Myocyte (in vitro differentiated cells): ENCODE results near the gene FOXP1. TPM values are rescaled to one million over a fixed set of nuclear protein-coding genes. Genes with fewer than 3 reads are reported as not detected.

Experiments used
- DNase-seq: peaks from one replicate; pipeline ENCODE4 v3.0.0-alpha.2; 2012; ENCODE audit warnings: low read depth
- total RNA-seq: library from RNA; depleted of rRNA; stranded (reverse); fragments of >200 nt; gene quantifications from 2 replicates; pipeline ENCODE4 v1.2.3, GENCODE V29; 2014

FOXP1 gene
- total RNA-seq, 1 donor from 2014 or later, result 28.8 TPM

DNA sequence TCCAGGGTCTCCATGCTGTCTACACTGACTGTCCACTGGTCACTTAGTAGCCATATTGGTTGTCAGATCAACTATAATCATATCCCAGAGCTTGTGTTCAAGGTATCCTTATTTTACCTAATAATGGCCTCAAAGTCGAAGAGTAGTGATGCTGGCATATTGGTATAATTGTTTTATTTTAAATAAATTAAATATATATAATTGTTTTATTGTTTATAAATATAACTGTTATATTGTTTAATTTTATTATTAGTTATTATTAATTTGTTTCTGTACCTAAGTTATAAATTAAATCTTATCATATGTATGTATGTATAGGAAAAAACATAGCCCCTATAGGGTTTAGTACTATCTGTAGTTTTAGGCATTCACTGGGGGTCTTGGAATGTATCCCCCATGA is 205.0 kb downstream of the FOXP1 start:
- no peak for DNase-seq

DNA sequence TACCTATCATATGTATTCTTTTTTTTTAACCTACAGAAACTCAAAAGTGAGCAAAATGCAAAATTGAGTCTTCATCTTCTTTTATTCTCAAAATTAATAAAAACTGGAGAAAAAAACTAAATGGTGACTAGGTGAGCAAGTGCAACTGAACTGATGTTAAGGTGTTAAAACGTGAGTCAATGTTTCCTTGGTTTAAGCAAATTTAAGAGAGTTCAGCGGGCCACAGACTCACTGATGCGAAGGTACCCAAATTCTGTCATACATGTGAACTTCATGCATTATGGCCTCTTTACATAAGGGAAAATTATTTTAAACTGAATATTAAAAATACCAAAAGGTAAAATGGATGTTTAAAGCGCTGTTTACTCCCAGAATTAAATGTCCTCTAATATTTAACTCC is 206.6 kb downstream of the FOXP1 start:
- no peak for DNase-seq

DNA sequence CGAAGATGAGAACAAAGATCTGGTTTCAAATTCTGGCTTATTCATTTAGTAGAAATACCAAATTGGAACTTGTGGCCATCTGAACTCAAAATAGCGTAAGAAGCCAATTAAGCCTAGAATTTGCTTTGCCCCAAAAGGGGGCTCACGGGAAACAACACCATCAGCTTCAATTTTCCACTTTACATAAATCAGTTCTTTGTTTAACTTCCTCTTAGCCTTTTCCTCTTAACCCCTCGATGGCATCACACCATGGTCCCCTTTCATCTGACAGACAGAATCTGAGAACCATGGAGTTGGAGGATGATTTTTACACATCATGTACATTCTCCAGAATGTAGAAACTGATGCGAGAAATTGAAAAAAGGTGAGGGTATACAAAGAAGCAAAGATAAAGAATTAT is 207.0 kb downstream of the FOXP1 start:
- DNase-seq, result no peak

DNA sequence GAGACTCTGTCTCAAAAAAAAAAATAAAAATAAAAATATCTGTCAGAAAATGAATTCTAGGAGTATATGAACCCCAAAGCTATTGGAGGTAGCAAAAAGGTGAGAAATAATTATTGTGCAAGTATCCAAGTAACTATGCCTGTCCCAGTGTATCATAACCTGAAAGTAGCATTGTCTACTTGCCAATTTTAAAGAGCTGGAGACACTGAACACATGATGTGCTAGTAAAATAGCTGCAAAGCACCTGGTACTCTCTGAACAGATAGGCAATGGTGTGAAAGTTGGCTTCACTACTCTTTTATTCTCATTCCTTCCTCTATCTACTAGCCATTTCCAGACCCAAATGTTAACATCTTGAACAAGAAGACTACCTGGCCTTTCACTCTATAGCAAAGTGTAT is 208.9 kb downstream of the FOXP1 start:
- no peak for DNase-seq

DNA sequence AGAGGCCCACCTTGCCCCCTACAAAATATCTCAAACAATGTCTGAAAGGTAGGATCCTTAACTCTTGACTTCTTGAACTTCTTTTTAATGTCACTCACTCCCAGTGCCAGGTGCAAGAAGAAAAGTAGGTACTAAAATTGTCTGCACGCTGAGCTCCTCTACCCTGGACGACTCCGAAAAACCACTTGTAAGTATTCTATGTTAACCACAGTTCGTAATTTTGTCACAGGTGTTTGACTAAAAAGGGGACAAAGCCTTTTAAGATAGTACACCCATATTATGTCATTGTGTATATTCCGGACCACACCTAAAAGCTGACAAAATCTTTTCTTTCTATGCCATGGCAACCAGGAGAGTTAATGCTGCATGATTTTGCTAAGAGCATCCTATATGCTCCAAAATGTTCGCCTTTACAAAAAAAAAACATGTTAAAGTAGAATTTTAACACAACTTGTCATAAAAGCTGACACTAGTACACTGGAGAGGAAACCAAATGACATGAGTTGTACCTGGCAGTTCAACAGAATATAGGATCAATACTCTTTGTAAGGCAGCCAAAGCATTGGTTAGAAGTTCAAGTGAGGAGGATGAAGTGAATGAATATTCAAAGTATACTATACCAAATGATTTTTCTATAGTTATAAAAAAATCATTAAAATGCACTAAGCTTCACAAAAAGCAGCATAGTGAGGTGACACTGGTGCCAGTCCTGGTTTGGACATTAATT is 210.5 kb downstream of the FOXP1 start:
- DNase-seq, result no peak

DNA sequence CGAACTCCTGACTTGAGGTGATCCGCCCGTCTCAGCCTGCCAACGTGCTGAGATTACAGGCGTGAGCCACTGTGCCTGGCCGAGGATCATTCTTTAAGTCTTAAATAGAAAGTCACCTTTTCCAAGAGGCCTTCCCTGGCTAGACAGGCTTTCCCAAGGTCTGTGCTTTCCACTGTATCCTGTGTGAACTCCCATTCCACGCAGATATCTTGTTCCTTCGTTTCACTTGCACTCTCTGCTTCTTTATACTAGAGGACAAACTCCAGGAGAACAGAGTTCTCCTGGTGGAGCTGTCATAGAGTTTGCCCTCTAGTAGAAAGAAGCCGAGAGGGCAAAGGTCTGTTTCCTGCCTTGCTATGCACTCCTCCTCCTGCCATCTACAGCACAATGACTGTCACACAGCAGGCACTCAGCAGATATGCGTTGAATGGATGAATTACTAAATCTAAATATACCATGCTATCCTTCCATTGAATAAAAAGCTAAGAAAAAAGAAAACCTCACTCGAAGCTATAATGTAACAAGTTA is 211.2 kb downstream of the FOXP1 start:
- no peak for DNase-seq

DNA sequence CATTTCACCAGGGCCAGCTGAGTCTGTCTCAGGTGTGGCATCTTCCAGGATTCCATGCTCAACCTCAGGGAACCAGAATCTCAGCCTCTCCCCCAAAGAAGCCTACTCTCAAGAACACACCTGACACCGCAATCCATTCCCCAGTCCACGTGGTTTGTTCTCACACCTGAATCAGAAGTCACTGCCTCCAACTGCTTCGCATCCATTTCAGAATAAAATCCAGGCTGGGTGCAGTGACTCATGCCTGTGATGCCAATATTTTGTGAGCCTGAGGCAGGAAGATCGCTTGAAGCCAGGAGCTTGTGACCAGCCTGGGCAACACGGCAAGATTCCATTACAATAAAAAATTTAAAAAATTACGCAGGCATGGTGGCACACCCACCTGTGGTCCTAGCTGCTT is 212.2 kb downstream of the FOXP1 start:
- DNase-seq, result no peak

DNA sequence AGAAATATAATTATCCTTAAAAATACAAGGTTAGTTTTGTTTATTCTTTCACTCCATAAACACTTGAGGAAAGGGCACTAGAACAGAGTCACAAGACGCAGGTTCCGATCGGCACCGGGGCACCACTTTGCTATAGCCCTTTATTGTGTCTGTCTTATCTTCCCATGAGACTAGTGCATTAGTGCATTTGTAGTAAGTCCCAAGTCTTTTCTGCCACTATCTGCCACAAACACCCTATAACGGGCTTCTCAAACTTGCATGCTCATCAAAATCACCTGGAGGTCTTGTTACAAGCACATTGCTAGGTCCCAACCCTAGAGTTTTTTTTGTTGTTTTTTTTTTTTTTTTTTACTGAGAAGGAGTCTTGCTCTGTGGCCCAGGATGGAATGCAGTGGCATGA is 213.1 kb downstream of the FOXP1 start:
- no peak for DNase-seq

DNA sequence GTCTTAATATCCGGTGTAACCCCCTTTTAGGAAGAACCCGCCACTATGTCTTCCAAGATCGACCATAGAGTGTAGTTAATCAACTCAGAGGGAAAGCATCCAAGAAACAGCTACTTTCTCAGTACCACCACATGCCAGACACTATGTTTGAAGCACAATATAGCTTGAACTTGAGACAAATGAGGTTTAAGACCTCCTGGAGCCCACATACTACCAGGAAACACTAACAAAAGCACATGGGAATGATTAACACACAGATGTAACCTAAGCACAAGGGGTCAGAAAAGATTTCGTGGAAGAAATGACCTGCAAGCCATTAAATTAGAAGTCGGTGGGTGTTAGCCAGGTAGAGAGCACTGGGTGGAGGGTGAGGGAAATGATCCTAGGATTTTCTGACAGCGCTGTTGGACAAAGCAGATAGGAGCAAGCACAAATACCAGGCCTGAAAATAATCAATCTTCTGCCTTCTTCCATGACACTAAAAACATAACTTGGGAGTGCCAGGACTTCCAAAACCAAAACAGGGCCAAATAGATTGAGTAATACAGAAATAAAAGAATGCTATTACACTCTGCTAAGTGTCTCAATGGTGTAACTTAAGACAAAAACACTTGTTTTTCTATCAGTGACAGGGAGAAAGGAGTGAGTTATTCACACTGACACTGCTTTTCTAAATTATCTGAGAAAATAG is 213.7 kb downstream of the FOXP1 start:
- DNase-seq, result no peak

DNA sequence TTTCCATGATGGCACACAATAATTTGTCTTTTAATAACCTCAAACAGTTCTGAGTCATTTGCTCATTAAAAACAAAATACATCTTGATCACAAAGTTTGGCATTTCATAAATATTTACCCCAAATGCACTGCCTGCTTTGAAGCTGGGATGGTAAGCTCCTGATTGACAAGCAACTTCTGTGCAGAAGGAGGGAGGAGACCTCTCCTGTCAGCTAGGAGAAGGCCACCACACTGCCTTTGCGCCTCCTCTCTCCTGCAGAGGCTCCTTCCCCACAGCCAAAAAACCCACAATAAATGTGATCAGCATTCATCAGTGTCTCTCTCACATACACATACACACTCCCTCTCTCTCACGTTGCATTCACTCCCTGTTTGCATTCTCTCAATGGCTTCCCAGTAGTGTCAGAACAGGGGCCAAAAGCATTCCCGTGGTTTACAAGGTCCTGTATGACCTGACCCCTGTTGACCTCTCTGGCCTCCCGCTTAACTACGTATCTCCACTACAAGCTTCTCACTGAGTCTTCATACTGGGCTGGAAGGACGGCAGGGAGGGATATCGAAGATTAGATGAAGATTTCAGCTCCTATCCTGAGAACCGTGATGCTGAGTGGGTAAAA is 216.4 kb downstream of the FOXP1 start:
- DNase-seq, result no peak

DNA sequence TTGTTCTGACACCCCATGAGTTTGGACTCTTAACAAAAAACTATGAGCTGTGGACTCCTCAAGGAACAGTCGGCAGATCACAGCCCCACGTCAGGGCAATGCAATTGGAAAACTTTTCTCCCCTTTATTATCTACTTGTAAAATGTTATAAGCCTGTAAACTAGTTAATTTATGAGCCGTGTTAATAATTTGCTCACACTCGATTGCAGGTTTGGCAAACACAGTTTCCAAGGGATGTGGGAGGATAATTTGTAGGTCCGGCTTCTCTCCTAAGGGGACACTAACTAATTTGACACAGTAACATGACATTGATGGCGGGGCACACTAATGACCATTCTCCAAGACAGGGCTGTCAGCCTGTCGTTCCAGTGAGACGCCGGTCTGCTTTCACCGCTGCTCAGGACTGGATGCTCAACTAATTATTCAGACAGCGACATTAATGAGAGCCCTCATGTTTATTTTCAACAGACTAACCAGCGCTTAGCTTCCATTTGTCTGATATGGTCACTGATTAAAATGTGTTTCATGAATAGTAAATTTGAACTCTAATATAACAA is 222.1 kb downstream of the FOXP1 start:
- no peak for DNase-seq

DNA sequence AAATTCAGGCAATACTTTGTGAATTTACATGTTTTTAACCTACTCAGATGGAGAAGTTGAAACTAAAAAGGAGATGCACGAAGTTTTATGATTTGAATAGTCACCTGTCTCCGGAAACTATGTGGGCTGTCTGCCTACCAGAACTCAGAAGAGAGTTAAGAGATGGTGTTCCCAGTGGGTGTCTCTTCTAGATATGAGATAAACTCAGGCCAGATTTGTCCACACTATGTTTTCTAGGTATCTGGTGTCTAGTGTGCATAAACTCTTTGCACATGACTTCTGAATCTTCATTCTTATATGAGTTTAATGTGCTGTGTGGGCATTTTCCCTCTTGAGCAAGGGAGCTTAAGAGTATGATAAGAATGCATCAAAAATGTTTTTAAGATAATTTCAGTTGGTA is 222.8 kb downstream of the FOXP1 start:
- no peak for DNase-seq

DNA sequence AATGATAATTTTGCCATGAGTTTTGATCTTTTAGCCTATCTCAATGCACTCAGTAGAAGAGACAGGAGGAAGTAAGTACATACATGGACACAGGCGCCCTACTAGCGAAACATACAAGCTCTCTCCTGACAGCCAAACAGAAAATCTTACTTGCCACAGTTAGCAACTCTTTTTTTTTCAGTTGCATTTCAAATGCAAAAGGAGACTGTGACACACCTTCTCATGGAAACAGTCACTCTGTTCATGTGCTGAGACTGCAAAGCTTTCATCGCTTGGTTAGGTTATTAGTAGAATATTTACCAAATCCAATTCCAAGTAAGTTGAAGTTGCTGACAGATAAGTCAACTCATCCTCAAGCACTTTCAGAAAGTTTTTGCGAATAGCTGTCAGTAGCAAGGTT is 223.3 kb downstream of the FOXP1 start:
- DNase-seq, result no peak

DNA sequence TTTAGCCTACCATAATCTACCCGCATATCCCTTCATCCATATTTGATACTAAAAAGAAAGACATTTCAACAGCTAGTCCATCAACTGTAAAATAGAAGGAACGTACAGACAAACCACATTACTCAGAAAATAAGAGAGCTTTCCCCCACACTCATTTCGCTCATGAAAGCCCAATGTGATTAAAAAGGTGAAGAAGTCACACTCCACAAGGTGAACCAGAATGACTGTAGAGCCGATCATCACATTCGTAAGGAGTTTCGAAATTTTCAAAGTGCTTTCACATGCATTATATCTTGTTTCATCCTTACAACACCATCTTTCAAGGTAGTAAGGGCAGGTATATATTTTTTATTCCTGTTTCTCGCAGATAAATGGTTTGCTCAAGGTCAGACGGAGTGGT is 225.3 kb downstream of the FOXP1 start:
- DNase-seq, result no peak

DNA sequence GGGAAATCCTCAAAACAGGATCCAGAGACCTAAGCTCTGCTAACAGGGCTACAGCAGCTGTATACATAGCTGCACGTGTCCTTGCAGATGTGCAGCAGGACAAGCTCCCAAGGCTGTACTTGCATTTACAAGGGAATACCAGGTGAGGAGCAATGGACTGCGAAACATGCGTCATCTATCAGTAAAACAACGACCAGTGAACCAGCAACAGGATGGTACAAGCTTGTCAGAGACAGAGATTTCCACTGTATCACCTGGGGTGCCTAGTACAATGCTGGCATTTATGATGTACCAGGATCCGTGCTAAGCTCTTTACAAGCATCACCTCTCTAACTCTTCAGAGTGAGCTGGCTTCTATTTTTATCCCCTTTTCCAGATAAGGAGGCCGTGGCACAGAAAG is 227.3 kb downstream of the FOXP1 start:
- no peak for DNase-seq

DNA sequence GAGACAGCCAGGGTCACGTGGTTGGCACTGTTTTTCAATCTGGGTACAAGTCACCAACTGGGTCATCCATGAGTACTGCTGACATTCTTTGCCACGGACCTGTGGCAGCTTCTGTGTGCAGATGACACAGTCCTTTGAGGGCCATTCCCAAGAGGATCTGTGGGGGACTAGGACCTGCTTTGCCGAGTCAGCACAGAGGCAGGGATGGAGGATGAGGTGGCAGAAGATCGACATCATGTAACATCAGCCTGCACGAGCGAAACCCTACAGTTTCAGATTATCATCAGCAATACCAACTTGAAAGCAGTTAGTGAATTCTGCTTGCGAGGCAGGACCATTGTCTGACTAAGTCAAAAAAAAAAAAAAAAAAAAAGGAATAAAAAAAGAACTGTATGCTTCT is 227.7 kb downstream of the FOXP1 start:
- DNase-seq, result no peak

DNA sequence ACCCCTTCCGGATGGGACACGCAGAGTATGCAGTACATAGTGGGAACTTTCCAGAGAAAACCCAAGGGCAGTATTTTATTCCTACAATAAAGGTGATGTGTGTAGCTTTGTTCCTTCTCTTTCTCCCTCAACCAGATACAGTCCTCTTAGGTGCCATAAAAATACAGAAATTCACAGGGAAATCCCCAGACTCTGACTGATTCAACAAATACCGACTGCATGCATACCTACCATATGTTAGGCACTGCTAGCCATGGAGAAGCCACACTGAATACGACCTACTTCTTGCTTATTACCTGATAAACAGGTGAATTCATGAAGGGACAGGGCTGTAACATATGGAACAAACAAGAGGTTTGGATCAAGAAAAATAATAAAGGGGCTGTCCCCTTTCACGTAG is 228.5 kb downstream of the FOXP1 start:
- DNase-seq, result no peak

DNA sequence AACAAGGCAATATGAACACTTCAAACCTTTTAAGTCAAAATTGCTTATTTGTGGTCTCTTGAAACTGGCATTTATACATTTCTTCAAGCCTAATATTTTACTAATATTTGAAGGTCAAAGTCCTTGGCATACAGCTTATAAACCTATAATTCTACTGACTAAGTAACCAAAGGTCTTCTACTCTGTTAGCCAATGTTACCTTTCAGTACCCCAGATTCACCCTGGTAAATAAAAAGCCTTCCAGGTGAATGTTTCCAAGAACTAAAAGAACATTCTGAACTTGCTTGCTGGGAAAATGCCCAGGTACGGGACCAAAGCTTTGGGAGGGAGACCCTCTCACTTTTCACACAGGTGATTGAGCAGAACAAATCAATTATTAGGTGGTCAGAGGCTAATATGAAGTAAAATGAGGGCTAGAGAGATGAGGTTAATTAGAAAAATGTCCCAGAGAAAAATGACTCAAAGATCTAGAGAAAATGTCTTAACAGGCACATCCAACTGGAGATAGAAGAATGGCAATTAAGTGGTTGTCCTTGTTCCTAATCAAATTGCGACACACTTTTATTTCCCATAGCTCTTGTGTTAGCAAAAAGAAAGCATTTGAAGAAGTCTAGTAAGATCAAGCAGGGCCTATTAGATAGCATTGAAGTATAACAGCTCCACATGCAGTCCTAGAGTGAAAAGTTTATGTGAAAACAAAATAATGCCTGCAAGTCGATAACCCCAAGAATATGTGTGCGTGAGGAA is 232.0 kb downstream of the FOXP1 start:
- DNase-seq, result no peak

DNA sequence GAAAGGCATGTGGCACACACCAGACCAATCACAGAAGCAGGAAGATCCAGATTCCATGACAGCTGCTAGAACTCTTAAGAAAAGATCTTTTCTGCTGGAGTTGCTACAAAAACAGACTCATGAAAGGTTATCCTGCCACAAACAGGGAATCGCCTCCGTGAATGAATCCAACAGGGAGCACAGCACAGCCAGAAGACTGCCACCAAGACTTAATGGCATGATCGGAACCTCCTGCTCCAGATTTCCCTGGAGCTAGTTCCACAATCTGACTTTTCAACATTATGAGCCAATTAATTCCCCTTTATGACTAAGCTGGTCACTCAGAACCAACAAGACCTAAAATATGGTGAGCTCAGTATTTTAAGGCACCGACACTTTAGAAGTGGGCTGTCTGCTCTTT is 232.5 kb downstream of the FOXP1 start:
- DNase-seq, result no peak

DNA sequence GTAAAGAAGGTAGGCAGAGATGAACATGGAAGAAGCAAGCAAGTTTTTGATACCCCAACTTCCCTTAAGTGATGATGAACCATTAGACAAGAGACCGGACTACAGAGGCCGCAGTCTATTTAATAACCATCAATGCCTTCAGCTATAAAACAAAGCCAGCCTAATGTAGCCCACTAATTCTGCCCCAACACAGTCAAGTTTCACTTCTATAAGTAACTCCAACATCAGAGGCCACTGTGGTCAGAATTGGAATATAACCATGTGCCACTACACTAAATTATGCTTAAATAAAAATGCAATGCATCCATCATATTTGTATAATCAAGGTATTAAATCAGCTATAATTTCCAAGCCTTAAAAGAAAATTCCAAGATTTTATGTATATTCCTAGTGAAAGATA is 234.7 kb downstream of the FOXP1 start:
- DNase-seq, result no peak

DNA sequence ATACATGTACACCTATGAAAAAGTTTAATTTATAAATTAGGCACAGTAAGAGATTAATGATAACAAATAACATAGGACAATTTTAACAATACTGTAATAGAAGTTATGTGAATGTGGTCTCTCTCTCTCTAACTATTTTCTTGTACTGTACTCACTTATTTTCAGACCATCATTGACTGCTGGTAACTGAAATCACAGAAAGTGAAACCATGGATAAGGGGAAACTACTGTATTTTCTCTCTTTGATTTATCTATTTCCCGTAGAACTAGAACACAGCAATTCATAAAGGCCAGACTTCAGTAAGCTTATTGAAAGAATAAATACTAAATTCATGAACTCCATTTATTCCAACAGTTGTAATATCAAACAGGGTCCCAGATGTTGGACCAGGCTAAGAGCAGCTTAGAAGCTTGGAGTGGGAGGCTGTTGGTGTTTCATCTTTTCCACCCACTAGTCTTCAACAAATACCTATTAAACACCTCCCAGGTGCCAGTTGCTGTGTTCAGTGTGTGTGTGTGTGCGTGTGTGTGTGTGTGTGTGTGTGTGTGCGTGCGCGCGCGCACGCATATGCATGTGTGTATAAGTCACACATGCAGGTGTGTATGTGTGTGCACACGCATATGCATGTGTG is 235.4 kb downstream of the FOXP1 start:
- DNase-seq, result no peak
